AG09319 (cell line): ENCODE measurements around the gene KRTAP3-3.

Source experiments
- DNase-seq: peaks from one replicate; pipeline ENCODE4 v3.0.0-alpha.2; 2010; ENCODE audit warnings: low read depth; ENCODE audit errors: extremely low read depth
- TF ChIP-seq, protein P1 (sequence below): IDR thresholded peaks from 2 replicates; pipeline ENCODE4 v1.5.1; 2011; ENCODE audit warnings: low read depth, mild to moderate bottlenecking, inconsistent platforms, low read length, moderate library complexity

The KRTAP3-3 gene

GRCh38 chr17:41024697-41025096, 30.7 kb upstream of the KRTAP3-3 start:
- TF ChIP-seq, protein P1, sequence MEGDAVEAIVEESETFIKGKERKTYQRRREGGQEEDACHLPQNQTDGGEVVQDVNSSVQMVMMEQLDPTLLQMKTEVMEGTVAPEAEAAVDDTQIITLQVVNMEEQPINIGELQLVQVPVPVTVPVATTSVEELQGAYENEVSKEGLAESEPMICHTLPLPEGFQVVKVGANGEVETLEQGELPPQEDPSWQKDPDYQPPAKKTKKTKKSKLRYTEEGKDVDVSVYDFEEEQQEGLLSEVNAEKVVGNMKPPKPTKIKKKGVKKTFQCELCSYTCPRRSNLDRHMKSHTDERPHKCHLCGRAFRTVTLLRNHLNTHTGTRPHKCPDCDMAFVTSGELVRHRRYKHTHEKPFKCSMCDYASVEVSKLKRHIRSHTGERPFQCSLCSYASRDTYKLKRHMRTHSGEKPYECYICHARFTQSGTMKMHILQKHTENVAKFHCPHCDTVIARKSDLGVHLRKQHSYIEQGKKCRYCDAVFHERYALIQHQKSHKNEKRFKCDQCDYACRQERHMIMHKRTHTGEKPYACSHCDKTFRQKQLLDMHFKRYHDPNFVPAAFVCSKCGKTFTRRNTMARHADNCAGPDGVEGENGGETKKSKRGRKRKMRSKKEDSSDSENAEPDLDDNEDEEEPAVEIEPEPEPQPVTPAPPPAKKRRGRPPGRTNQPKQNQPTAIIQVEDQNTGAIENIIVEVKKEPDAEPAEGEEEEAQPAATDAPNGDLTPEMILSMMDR: no peak
- no peak for DNase-seq

GRCh38 chr17:41020336-41020735, 26.4 kb upstream of the KRTAP3-3 start:
- no peak for DNase-seq
- TF ChIP-seq, protein P1: no peak

GRCh38 chr17:41019415-41019814, 25.5 kb upstream of the KRTAP3-3 start:
- TF ChIP-seq, protein P1: no peak
- DNase-seq: no peak

DNA sequence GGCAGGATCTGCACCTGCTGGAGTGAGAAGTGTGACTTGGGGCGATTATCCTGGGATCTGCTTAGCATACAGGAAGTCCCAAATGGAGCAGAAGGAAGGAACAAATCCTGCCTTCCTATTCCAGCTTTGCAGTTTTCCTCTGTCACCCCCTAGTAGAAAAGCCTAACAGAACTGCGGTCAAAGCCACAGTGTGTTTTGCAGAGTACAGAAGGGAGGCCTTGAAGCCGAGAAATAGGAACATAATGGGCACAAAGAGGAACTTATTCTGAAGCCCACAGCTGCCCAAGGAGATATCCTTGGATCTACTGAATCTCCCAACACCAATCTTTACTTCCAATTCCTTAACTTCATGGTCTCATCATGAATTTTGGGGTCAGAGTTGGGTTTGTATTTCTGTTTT, 24.6 kb upstream of the KRTAP3-3 start:
- DNase-seq: no peak
- TF ChIP-seq, protein P1: no peak

DNA sequence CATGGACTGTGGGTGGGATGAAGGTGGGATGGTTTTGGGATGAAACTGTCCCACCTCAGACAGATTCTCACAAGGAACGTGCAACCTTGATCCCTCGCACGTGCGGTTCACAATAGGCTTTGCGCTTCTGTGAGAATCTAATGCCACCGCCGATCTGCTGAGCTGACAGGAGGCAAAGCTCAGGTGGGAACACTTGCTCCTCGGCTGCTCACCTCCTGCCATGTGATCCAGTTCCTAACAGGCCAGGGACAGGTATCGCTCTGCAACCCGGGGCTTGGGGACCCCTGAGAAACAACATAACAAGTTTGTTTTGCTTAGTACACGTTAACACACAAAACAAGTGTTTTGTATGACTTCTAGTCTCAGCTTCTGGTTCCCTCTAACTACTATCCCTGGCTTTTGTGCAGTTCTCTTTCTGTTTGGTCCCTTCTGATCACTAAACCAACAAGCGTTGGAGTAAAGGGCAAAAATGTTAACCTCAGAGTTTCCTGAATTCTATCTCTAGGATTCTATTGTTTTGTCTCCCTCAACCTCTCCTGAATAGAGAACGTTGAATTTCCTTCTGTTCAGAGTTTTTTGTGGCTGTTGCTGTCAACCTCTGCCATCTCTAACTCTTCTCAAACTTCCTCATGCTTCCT, 22.7 kb upstream of the KRTAP3-3 start:
- TF ChIP-seq, protein P1: no peak
- no peak for DNase-seq

DNA sequence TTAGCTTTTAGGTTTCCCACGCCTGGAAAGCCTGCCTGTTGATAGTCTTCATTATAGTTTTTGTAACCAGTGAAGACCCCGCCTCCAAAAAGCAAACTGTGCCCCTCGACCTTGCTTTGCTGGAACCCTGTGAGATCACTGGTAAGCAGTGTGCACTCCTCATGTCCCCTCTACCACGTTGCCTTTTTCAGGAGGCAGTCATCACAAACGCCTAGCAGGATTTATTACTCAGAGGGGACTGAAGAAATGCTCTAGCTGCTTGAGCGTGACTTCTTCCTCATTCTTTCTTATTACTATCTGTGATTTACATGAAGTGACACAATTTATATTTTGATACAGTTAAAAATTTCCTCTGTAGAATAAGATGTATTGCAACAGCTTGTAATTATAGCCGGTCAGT, 21.5 kb upstream of the KRTAP3-3 start:
- TF ChIP-seq, protein P1: no peak
- DNase-seq: no peak

- TF ChIP-seq, protein P1: no peak
- DNase-seq: peak; percentile 71
Measured at GRCh38 chr17:41013606-41014005, 19.6 kb upstream of the KRTAP3-3 start.
